ENCODE results near the gene CMSS1. TPM values are rescaled to one million over a fixed set of nuclear protein-coding genes. Genes with fewer than 3 reads are reported as not detected.

Gene CMSS1
- total and polyA plus RNA-seq, 4 experiments from 2014 or later = 18.3 to 29.4 (median 21.9) TPM

DNA sequence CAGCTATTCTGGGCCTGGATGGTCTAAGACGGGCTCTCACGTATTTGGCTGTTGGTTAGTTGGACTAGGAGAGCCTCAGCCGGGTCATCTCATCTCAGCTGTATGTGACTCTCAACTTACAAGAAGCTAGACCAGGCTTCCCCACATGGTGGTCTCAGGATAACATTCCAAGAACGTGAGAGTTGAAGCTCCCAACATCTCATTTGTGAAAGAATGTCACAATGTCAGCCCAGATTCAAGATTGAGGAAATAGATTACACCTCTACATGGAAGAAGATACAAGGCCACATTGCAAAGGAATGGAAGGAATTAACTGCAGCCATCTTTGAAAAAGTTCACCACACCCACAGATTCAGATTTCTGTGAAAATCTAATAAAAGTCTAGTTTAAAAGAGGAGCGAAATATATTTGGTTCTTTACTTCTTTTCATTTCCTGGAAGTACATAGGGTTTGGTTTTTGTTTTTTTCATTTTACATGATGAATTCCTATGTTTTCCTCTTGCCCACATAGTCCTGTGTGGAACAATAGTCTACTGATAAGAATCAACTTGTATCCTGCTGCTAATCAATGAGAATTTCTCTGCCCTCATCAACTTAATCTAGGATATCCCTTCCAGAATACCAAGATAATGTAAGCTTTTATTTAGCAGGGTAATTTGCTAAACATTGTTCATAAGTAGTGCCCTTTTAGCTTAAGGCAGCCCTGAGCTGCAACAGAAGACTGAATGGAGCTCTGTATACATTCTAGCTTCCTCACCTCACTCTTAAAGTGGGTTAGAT lies 116.5 kb downstream of the CMSS1 start:
- Histone ChIP-seq H3K4me3 (ENCODE audit: low read length in 2 of 2) (no peak overlapping the region), H3K36me3 (ENCODE audit: insufficient read depth, low read length) (no peaks in the 10 kb centered on the region), H3K27ac (ENCODE audit: low read depth, low read length) (no peak overlapping the region), H3K27me3 (ENCODE audit: insufficient read depth, low read length) (no peaks in the 10 kb centered on the region), H3K9me3 (ENCODE audit: control insufficient read depth in 1 of 2, low read length in 2 of 2) (no peaks in the 10 kb centered on the region), H3K4me1 (ENCODE audit: insufficient read depth, low read length) (no peaks in the 10 kb centered on the region)
- ChIA-PET CTCF (ENCODE audit: partially characterized antibody) (no interaction called here), POLR2A (ENCODE audit: partially characterized antibody) (no interaction called here)
- H3K4me3 Mint-ChIP-seq = no peak overlapping the region
- DNase-seq = no peak
- H3K9me3 Mint-ChIP-seq = no peaks in the 10 kb centered on the region
- H3K27ac Mint-ChIP-seq = no peak overlapping the region
- no peaks in the 10 kb centered on the region for H3K27me3 Mint-ChIP-seq
- peaks cover 0 to 7% of the 10 kb centered on the region in 2 donors for H3K36me3 Mint-ChIP-seq
- intact Hi-C loops (cut with micrococcal nuclease) = no loop called here
- peaks cover 0 to 2% (median 0%) of the 10 kb centered on the region in 4 donors for H3K4me1 Mint-ChIP-seq

DNA sequence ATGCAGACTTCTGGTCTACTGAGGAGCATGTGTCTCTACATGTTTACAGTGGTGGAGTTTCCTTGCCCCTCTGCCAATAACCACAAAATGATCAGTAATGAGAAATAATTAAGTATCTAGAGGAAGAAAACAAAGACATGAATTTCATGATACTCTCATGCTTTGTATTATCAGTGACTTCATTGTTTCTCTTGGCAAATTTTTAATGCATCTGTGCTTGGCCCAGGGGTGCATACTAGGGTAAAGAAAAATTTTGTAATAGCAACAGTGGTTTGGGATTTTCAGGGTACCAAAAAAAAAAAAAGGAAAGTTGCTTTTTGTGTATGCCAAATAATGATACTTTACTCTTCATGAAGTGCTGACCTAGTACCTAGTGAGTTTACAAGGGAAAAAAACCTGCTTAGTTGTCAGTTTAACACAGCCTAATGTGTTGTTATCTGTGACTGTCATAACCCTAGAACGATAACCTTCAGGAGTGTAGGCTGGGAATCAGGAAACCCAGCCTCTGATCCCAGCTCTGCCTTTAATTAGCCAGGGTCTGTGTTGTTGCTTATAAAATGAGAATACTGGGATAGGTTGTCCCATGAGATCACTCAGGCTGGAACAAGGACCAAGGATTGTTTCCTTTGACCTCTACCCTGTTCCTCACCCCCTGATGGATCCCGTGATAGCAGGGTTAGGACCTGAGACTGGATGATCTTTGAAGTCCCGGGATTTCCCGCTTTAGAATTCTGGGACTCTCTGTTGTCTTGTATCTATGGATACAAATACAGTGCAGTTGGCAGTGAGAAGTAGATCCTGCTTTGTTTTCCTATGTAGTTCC lies 117.5 kb downstream of the CMSS1 start:
- Mint-ChIP-seq H3K27me3 (no peaks in the 10 kb centered on the region), H3K27ac (no peak overlapping the region), H3K36me3 (peaks cover 0 to 7% of the 10 kb centered on the region in 2 donors), H3K4me3 (no peak overlapping the region), H3K4me1 (peaks cover 0 to 2% (median 0%) of the 10 kb centered on the region in 4 donors), H3K9me3 (no peaks in the 10 kb centered on the region)
- no peaks in the 10 kb centered on the region for H3K4me1 ChIP-seq (ENCODE audit: insufficient read depth, low read length)
- no peaks in the 10 kb centered on the region for H3K36me3 ChIP-seq (ENCODE audit: insufficient read depth, low read length)
- intact Hi-C loops (cut with micrococcal nuclease) = no loop called here
- no peak overlapping the region for H3K27ac ChIP-seq (ENCODE audit: low read depth, low read length)
- no peaks in the 10 kb centered on the region for H3K27me3 ChIP-seq (ENCODE audit: insufficient read depth, low read length)
- CTCF ChIA-PET (ENCODE audit: partially characterized antibody) = interaction anchor here (0.6 kb wide), 1 partner anchor 153 kb away, joined by 4 read pairs; no protein-coding TSS in a partner anchor
- H3K9me3 ChIP-seq (ENCODE audit: control insufficient read depth in 1 of 2, low read length in 2 of 2) = no peaks in the 10 kb centered on the region
- DNase-seq = no peak
- POLR2A ChIA-PET (ENCODE audit: partially characterized antibody) = no interaction called here
- no peak overlapping the region for H3K4me3 ChIP-seq (ENCODE audit: low read length in 2 of 2)

DNA sequence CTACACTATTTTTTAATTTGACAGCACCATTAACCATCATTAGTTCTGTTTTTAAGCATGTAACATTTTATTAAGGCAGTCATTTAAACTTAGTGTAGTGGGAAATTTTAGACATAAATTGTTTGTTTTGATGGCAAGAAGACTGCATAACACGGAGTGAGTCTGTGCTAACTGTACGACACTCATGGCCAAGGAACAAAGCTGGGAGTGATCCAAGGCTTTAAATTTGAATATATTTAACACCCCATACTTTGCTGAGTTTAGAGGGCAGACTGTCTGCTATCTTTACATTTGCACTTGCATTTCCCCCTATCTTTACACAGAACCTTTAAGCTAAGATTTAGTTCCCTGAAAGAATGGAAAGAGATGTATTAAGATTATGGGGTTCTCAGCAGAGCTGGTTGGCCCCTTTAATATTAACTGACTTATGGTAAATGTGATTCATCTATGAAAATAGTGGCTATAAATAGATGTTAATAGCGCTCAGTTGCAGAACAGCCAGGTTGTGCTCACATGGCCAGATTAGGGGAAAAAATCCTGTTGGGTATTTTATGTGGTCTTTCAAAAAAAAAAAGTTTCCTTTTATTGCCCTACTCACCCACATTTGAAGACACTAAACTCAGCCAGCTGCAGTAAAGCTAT lies 120.7 kb downstream of the CMSS1 start:
- no peaks in the 10 kb centered on the region for H3K9me3 ChIP-seq (ENCODE audit: control insufficient read depth in 1 of 2, low read length in 2 of 2)

DNA sequence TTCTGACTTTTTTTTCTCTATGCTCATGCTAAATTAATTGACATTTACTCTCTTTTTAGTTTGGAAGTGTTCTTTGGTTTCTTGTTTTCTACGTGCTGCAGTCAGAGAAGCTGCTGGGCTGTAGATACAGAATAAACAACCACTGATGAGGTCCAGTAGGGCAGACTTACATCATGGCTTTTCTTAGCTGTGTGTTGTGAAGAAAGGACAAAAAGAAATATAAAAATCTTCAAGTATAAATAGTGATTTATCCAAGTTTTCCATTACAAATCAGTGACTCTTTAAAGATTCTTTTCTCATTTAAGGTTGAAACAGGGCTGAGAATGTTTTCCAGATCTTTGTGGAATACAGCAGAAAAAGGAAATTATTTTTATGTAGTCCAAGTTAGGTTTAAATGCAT lies 122.2 kb downstream of the CMSS1 start:
- peaks cover 0 to 3% of the 10 kb centered on the region in 2 donors for H3K36me3 Mint-ChIP-seq
- Histone ChIP-seq H3K27ac (ENCODE audit: low read depth, low read length) (no peak overlapping the region), H3K4me3 (ENCODE audit: low read length in 2 of 2) (no peak overlapping the region), H3K36me3 (ENCODE audit: insufficient read depth, low read length) (no peaks in the 10 kb centered on the region), H3K4me1 (ENCODE audit: insufficient read depth, low read length) (no peaks in the 10 kb centered on the region), H3K27me3 (ENCODE audit: insufficient read depth, low read length) (no peaks in the 10 kb centered on the region), H3K9me3 (ENCODE audit: control insufficient read depth in 1 of 2, low read length in 2 of 2) (no peaks in the 10 kb centered on the region)
- peaks cover 0 to 2% (median 0%) of the 10 kb centered on the region in 4 donors for H3K4me1 Mint-ChIP-seq
- intact Hi-C loops (cut with micrococcal nuclease) = no loop called here
- no peaks in the 10 kb centered on the region for H3K27me3 Mint-ChIP-seq
- no peak overlapping the region for H3K27ac Mint-ChIP-seq
- ChIA-PET CTCF (ENCODE audit: partially characterized antibody) (no interaction called here), POLR2A (ENCODE audit: partially characterized antibody) (no interaction called here)
- DNase-seq = no peak
- H3K4me3 Mint-ChIP-seq = no peak overlapping the region
- no peaks in the 10 kb centered on the region for H3K9me3 Mint-ChIP-seq

More for the DNA sequence above, 120.7 kb downstream of the CMSS1 start:
- ChIA-PET CTCF (ENCODE audit: partially characterized antibody) (no interaction called here), POLR2A (ENCODE audit: partially characterized antibody) (no interaction called here)
- peaks cover 0 to 2% (median 0%) of the 10 kb centered on the region in 4 donors for H3K4me1 Mint-ChIP-seq
- H3K27me3 Mint-ChIP-seq = no peaks in the 10 kb centered on the region
- Histone ChIP-seq H3K27ac (ENCODE audit: low read depth, low read length) (no peak overlapping the region), H3K4me1 (ENCODE audit: insufficient read depth, low read length) (no peaks in the 10 kb centered on the region), H3K36me3 (ENCODE audit: insufficient read depth, low read length) (no peaks in the 10 kb centered on the region), H3K27me3 (ENCODE audit: insufficient read depth, low read length) (no peaks in the 10 kb centered on the region), H3K4me3 (ENCODE audit: low read length in 2 of 2) (no peak overlapping the region)
- no peak overlapping the region for H3K27ac Mint-ChIP-seq
- H3K4me3 Mint-ChIP-seq = peak overlapping the region in 1 of 8 donors; percentile 31
- H3K9me3 Mint-ChIP-seq = no peaks in the 10 kb centered on the region
- intact Hi-C loops (cut with micrococcal nuclease) = no loop called here
- DNase-seq = no peak
- H3K36me3 Mint-ChIP-seq = peaks cover 0 to 7% of the 10 kb centered on the region in 2 donors

DNA sequence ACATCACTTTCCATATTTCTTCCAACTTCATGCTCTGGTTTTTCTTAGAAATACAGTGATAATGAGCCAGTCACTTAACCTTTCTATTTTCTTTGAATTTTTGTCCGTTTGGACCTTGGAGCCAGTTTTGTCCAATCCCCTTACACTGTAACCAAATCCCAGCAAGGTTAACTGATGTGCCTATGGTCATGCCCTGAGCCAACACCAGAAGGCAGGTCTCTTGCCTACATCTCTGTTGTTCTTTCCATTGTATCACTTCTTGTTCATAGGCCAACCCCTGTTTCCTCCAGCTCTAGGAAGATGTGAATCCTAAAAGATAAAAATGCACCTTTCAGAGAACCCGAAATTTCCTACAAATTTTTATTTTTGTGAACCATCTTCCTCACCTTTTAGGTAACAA lies 122.7 kb downstream of the CMSS1 start:
- Histone ChIP-seq H3K9me3 (ENCODE audit: control insufficient read depth in 1 of 2, low read length in 2 of 2) (no peaks in the 10 kb centered on the region), H3K4me3 (ENCODE audit: low read length in 2 of 2) (no peak overlapping the region), H3K36me3 (ENCODE audit: insufficient read depth, low read length) (no peaks in the 10 kb centered on the region), H3K27me3 (ENCODE audit: insufficient read depth, low read length) (no peaks in the 10 kb centered on the region), H3K4me1 (ENCODE audit: insufficient read depth, low read length) (no peaks in the 10 kb centered on the region), H3K27ac (ENCODE audit: low read depth, low read length) (no peak overlapping the region)
- intact Hi-C loops (cut with micrococcal nuclease) = no loop called here
- ChIA-PET CTCF (ENCODE audit: partially characterized antibody) (no interaction called here), POLR2A (ENCODE audit: partially characterized antibody) (no interaction called here)
- no peaks in the 10 kb centered on the region for H3K27me3 Mint-ChIP-seq
- no peak overlapping the region for H3K27ac Mint-ChIP-seq
- DNase-seq = no peak
- peaks cover 0 to 3% of the 10 kb centered on the region in 2 donors for H3K36me3 Mint-ChIP-seq
- no peak overlapping the region for H3K4me3 Mint-ChIP-seq
- H3K4me1 Mint-ChIP-seq = peaks cover 0 to 2% (median 0%) of the 10 kb centered on the region in 4 donors
- H3K9me3 Mint-ChIP-seq = no peaks in the 10 kb centered on the region

DNA sequence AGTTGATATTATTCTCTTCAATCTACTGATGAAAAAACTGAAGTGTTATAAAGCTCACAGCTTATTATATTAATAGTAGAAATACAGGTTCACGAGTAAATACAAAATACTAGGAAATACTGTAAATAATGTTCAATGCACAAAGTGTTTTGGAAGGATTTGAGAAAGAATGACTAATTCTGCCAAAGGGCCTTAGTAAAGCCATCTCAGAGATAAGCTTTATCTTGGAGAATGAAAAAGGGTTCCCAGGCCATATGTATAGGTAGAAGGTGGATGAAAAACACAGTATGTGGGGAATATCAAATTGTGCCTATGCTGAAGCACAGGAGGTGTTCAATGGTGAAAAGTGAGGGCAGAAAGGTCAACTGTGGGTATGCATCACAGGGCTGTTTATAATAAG lies 123.5 kb downstream of the CMSS1 start:
- Mint-ChIP-seq H3K36me3 (peaks cover 0 to 3% of the 10 kb centered on the region in 2 donors), H3K27me3 (no peaks in the 10 kb centered on the region)
- CTCF ChIA-PET (ENCODE audit: partially characterized antibody) = no interaction called here

More for the DNA sequence above, 123.5 kb downstream of the CMSS1 start:
- Histone ChIP-seq H3K27ac (ENCODE audit: low read depth, low read length) (no peak overlapping the region), H3K36me3 (ENCODE audit: insufficient read depth, low read length) (no peaks in the 10 kb centered on the region), H3K4me3 (ENCODE audit: low read length in 2 of 2) (no peak overlapping the region), H3K27me3 (ENCODE audit: insufficient read depth, low read length) (no peaks in the 10 kb centered on the region), H3K4me1 (ENCODE audit: insufficient read depth, low read length) (no peaks in the 10 kb centered on the region), H3K9me3 (ENCODE audit: control insufficient read depth in 1 of 2, low read length in 2 of 2) (no peaks in the 10 kb centered on the region)
- intact Hi-C loops (cut with micrococcal nuclease) = no loop called here
- Mint-ChIP-seq H3K4me3 (no peak overlapping the region), H3K9me3 (no peaks in the 10 kb centered on the region), H3K4me1 (peaks cover 0 to 2% (median 0%) of the 10 kb centered on the region in 4 donors), H3K27ac (no peak overlapping the region)
- POLR2A ChIA-PET (ENCODE audit: partially characterized antibody) = no interaction called here
- DNase-seq = no peak

Data from CD4-positive, alpha-beta memory T cell (primary cell).